ENCODE measurements around the gene ZBED1.
"Not testable (repeated sequence)": the region's sequence is repeated elsewhere in the genome, so short reads cannot be mapped to it uniquely, and the experiment has no call there.

Gene ZBED1

DNA sequence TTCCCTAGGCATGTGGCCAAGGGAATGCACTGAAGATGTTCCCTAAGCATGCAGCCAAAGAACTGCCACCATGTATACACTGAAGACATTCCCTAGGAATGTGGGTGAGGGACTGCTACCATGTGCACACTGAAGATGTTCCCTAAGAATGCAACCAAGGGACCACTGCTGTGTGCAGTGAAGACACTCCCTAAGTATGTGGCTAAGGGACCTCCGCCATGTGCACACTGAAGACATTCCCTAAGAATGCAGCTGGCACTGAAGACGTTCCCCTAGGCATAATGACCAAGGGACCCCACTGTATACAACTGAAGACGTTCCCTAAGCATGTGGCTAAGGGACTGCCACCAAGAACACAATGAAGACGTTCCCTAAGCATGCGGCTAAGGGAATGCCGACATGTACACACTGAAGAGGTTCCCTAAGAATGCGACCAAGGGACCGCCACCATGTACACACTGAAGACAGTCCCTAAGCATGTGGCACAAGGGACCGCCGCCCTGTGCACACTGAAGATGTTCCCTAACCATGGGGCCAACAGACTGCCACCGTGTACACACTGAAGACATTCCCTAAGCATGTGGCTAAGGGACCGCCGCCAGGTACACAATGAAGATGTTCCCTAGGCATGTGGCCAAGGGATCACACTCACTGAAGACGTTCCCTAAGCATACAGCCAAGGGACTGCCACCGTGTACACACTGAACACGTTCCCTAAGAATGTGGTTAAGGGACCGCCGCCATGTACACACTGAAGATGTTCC lies 25.6 kb downstream of the ZBED1 start:
- no peak for DNase-seq (ENCODE audit: low read depth in 2 of 2)

DNA sequence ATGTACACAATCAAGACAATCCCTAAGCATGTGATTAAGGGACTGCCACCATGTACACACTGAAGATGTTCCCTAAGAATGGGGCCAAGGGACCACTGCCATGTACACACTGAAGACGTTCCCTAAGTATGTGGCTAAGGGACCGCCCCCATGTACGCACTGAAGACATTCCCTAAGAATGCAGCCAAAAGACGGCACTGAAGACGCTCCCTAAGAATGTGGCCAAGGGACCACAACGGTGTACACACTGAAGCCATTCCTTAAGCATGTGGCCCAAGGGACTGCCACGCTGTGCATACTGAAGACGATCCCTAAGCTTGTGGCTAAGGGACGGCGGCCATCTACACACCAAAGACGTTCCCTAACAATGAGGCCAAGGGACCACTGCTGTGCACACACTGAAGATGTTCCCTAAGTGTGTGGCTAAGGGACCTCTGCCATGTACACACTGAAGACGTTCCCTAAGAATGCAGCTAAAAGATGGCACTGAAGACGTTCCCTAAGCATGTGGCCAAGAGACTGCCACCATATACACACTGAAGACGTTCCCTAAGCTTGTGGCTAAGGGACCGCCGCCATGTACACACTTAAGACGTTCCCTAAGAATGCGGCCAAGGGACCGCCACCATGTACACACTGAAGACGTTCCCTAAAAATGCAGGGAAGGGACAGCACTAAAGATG lies 26.4 kb downstream of the ZBED1 start:
- DNase-seq (ENCODE audit: low read depth in 2 of 2) = no peak

DNA sequence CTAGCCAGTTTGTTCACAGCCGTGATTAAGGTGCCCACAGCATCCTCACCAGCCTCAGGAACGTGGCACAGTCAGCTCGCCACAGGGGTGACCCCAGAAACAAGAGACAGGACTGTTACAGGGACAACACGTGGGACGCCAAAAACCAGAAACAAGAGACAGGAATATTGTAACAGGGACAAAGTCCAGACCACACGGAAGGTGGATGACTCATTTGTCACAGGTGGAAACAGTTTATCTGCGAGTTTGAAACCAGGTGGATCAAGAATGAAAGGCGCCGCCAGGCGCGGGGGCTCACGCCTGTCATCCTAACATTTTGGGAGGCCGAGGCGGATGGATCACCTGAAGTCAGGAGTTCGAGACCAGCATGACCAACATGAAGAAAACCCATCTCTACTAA lies 27.7 kb downstream of the ZBED1 start:
- not testable (repeated sequence) for DNase-seq (ENCODE audit: low read depth in 2 of 2)

DNA sequence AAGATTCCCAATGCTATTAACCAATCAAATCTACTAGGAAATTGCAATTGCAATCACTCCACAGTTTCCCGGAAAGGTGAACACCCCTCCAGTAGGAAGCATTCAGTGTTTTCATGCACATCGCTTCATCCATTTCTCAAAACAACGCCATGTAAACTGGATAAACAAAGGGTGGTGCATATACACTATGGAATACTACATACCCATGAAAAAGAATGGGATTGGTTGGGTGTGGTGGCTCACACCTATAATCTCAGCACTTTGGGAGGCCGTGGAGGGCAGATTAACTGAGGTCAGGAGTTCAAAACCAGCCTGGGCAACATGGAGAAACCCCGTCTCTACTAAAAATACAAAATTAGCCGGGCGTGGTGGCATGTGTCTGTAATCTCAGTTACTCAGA lies 29.1 kb downstream of the ZBED1 start:
- DNase-seq (ENCODE audit: low read depth in 2 of 2) = no peak

DNA sequence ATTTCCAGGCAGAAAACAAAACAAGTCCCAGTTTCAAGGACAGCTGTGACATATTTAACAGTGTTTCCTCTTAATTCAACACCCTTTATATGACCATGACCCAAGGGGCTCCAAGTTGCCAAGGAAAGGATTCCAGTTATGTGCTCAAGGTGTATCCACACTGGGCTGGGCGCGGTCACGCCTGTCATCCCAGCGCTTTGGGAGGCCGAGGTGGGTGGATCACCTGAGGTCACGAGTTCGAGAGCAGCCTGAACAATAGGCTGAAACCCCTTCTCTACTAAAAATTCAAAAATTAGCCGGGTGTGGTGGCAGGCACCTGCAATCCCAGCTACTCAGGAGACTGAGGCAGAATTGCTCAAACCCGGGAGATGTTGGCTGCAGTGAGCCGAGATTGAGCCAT lies 29.6 kb downstream of the ZBED1 start:
- DNase-seq (ENCODE audit: low read depth in 2 of 2) = not testable (repeated sequence)

DNA sequence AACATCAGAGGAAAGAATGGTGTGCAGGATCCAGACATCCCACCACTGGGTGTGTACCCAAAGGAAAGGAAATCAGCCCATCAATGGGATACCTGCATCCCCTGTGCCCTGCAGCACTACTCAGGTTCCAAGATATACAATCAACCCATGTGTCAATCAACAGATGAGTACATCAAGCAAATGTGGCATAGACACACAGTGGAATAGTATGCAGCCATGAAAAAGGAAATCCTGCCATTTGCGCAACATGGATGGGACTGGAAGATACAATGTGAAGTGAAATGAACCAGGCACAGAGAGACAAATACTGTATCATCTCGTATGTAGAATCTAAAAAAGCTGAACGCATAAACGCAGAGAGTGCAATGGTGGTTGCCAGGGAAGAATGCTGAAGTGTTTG lies 30.9 kb downstream of the ZBED1 start:
- DNase-seq (ENCODE audit: low read depth in 2 of 2) = not testable (repeated sequence)

DNA sequence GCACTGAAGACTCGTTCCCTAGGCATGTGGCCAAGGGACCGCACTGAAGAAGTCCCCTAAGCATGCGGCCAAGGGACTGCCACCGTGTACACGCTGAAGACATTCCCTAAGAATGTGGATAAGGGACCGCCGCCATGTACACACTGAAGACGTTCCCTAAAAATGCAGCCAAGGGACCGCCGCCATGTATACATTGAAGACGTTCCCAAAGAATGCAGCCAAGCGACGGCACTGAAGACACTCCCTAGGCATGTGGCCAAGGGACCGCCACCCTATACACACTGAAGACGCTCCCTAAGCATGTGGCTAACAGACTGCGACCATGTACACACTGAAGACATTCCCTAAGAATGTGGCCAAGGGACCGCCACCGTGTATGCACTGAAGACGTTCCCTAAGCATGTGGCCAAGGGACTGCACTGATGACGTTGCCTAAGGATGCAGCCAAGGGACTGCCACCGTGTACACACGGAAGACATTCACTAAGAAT lies 31.5 kb downstream of the ZBED1 start:
- DNase-seq (ENCODE audit: low read depth in 2 of 2) = no peak

DNA sequence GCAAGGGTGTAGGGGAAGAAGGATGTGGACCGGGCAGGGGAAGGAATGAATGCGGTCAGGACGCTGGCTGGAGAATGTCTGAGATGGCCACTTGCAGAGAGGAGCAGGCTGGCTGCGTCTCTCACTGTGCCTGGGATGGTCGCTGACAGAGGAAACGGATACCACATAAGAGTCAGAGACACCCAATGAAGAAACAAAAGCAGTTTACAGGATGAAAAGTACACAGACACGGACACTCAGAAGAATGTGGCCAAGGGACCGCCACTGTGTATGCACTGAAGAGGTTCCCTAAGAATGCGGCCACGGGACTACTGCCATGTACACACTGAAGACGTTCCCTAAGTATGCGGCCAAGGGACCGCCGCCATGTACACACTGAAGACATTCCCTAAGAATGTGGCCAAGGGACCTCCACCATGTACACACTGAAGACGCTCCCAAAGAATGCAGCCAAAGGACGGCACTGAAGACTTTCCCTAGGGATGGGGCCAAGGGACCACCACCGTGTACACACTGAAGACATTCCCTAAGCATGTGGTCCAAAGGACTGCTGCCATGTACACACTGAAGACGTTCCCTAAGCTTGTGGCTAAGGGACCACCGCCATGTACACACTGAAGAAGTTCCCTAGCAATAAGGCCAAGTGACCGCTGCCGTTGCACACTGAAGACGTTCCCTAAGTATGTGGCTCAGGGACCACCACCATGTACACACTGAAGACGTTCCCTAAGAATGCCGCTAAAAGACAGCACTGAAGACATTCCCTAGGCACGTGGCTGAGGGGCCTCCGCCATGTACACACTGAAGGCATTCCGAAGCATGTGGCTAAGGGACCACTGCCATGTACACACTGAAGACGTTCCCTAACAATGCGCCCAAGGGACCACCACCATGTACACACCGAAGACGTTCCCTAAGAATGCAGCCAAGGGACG lies 32.2 kb downstream of the ZBED1 start:
- no peak for DNase-seq (ENCODE audit: low read depth in 2 of 2)

DNA sequence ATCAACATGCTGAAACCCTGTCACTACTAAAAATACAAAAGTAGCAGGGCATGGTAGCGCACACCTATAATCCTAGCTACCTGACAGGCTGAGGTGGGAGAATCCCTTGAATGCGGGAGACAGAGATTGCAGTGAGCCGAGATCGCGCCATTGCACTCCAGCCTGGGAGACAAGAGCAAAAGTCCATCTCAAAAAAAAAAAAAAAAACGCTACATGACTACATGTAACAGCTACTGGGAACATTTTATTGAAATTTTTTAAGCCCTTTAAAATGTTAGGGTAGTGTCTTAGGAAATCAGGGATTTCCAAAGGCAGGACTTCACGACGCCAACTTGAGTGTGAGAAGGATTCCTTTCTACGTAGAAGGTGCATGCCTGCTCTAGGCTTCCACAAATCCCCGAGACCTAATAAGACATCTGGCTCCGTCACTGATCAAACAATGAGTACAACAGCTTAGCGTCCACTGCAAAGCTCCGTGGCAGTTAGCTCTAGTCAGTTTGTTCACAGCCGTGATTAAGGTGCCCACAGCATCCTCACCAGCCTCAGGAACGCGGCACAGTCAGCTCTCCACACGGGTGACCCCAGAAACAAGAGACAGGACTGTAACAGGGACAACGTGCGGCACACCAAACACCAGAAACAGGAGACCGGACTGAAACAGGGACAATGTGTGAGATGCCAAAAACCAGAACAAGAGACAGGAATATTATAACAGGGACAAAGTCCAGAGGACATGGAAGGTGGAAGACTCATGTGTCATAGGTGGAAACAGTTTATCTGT lies 33.7 kb downstream of the ZBED1 start:
- no peak for DNase-seq (ENCODE audit: low read depth in 2 of 2)

DNA sequence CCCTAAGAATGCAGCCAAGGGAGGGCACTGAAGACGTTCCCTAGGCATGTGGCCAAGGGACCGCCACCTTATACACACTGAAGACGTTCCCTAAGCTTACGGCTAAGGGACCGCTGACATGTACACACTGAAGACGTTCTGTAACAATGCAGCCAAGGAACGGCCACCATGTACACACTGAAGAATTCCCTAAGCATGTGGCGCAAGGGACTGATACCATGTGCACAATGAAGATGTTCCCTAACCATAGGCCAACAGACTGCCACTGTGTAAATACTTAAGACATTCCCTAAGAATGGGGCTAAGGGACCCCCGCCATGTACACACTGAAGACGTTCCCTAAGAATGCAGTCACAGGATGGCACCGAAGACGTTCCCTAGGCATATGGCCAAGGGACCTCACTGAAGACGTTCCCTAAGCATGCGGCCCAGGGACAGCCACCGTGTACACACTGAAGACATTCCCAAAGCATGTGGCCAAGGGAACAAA lies 36.1 kb downstream of the ZBED1 start:
- DNase-seq (ENCODE audit: low read depth in 2 of 2) = no peak

DNA sequence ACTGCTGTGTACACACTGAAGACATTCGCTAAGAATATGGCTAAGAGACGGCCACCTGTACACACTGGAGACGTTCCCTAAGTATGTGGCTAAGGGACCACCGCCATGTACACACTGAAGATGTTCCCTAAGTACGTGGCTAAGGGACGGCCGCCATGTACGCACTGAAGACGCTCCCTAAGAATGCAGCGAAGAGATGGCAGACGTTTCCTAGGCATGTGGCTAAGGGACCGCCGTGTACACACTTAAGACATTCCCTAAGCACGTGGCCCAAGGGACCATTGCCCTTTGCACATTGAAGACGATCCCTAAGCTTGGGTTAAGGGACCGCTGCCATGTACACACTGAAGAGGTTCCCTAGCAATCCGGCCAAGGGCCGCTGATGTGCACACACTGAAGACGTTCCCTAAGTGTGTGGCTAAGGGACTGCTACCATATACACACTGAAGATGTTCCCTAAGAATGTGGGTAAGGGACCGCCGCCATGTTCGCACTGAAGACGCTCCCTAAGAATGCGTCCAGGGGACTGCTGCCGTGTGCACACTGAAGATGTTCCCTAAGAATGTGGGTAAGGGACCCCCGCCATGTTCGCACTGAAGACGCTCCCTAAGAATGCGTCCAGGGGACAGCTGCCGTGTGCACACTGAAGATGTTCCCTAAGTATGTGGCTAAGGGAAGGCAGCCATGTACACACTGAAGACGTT lies 36.7 kb downstream of the ZBED1 start:
- no peak for DNase-seq (ENCODE audit: low read depth in 2 of 2)

DNA sequence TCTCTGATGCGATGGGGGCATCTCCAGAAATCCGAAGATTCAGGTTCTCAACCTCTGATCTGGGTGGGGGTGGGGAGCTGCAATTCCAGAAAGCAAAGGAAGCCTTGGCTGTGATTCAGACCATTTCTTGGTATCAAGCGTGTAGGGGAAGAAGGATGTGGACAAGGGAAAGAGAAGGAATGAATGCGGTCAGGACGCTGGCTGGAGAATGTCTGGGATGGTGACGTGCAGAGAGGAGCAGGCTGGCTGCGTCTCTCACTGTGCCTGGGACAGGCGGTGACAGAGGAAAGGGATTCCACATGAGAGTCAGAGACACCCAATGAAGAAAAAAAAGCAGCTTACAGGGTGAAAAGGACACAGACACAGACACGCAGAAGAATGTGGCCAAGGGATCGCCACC lies 37.3 kb downstream of the ZBED1 start:
- peak in 1 of 2 experiments; percentile 28 for DNase-seq (ENCODE audit: low read depth in 2 of 2)

DNA sequence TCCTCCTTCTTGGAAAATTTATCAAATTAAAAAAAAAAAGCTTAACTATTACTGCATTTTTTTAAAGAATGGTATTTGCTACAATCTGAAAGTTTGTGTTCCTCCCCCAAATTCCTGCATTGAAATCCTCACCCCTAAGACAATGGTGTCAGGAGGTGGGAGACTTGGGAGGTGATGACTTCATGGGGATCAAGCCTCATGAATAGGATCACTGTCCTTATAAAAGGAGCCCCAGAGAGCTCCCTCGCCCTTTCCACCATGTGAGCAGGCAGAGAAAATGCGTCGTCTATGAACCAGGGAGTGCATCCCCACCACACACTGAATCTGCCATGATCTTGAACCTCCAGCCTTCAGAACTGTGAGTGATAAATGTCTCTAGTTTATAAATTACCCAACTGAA lies 38.0 kb downstream of the ZBED1 start:
- DNase-seq (ENCODE audit: low read depth in 2 of 2) = no peak

DNA sequence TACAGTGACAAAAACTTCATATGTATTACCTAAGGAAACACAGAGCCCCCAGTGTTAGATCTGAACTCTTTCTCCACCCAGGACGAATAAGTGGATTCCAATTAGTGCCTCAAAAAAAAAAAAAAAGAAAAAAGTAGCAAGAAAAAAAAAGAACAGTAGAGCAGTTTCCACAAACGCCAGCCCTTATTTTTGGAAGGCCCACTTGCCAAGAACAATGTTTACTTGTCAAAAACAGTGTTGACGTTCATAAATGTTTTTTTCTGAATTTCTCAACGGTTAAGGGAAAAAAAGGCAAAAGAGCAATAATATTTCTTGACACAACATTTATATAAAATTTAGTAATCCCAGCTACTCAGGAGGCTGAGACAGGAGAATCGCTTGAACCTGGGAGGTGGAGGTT lies 38.7 kb downstream of the ZBED1 start:
- no peak for DNase-seq (ENCODE audit: low read depth in 2 of 2)

DNA sequence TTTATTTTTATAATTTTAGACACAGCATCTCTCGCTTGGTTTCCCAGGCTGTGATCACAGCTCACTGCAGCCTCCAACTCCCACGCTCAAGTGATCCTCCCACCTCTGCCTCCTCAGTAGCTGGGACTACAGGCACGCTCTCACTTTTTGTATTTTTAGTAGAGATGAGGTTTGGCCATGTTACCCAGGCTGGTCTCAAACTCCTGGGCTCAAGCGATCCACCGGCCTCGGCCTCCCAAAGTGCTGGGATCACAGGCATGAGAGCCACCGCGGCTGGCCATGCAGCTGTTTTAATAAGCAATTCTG lies 39.1 kb downstream of the ZBED1 start:
- no peak for DNase-seq (ENCODE audit: low read depth in 2 of 2)

DNA sequence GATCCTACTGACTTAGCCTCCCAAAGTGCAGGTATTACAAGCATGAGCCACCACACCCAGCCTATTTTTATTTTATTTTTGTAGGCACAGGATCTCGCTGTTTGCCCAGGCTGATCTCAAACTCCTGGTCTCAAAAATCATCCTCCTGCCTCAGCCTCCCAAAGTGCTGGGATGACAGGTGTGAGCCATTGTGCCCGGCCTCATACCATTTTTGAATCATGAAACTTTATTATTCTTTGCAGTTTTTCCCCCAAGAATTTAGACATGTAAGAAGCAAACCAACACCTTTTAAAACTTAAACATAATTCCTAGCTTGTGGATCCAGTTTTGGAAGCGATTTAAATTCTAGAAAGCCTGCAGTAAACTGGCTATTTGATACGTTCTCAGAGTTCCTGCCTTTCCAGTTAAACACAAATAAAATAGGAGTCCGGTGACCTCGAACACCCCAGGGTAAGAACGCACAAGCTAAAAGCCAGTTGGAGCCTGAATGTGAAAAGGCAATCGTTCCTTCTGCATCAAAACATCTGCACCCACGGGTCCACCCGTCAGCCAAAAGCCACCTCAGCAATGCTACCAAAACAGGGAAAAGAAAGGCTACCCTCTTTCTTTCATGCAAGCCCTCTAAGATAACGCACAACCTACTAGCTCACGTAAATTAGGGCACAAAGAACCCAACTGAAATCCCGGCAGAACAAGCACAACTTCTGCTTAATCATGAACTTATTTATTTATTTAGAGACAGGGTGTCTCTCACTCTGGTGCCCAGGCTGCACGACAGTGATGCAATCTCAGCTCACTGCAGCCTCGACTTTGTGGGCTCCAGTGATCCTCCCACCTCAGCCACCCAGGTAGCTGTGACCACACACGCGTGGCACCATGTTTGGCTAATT lies 39.7 kb downstream of the ZBED1 start:
- not testable (repeated sequence) for DNase-seq (ENCODE audit: low read depth in 2 of 2)

DNA sequence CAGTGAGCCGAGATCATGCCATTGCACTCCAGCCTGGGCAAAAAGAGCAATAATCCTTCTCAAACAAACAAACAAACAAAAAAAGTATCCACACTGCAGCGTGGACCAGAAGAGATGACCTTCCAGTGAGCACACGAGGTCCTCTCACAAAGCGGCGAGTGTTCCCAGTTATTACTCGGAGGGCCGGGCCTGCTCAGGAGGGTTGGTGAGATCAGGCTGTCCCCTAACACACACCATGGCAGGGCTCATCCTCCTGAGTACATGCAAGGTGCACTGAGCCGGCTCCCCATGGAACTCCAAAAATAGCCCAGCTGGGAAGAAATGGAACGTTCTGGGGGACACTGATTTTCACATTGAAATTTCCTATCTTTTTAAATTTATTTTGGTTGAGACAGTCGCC lies 40.7 kb downstream of the ZBED1 start:
- not testable (repeated sequence) for DNase-seq (ENCODE audit: low read depth in 2 of 2)

DNA sequence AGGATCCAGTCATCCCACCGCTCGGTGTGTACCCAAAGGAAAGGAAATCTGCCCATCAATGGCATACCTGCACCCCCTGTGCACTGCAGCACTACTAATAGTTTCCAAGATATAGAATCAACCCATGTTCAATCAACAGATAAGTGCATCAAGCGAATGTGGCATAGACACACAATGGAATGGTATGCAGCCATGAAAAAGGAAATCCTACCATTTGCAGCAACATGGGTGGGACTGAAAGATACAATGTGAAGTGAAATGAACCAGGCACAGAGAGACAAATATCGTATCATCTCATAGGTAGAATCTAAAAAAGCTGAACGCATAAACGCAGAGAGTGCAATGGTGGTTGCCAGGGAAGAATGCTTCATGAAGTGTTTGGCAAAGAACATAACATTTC lies 42.5 kb downstream of the ZBED1 start:
- DNase-seq (ENCODE audit: low read depth in 2 of 2) = no peak

DNA sequence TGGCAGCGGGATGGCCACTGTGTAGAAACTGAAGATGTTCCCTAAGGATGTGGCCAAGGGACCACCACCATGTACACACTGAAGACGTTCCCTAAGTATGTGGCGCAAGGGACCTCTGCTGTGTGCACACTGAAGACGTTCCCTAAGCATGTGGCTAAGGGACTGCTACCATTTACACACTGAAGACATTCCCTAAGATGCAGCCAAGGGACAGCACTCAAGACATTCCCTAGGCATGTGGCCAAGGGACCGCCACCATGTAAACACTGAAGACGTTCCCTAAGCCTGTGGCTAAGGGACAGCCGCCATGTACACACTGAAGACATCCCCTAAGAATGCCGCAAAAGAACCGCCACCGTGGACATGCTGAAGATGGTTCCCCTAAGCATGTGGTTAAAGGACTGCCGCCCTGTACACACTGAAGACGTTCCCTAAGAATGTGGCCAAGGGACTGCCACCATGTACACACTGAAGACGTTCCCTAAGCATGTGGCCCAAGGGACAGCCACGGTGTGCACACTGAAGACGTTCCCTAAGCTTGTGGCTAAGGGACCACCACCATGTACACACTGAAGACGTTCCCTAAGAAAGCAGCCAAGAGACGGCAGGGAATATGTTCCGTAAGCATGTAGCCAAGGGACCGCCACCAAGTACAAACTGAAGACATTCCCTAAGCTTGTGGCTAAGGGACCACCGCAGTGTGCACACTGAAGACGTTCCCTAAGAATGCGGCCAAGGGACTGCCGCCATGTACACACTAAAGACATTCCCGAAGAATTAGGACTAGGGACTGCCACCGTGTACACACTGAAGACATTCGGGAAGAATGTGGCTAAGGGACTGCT lies 43.3 kb downstream of the ZBED1 start:
- DNase-seq (ENCODE audit: low read depth in 2 of 2) = no peak
